Measurements from ENCODE around the gene SLC7A6. TPM values are rescaled to one million over a fixed set of nuclear protein-coding genes. Genes with fewer than 3 reads are reported as not detected.

SLC7A6 gene
- total RNA-seq: 10 to 100 TPM; 43.6 to 47.2 TPM
- 20.2 TPM for polyA plus RNA-seq (2013, experiment 1 of 2)
- 20.7 TPM for polyA plus RNA-seq (2013, experiment 2 of 2)
- long read RNA-seq, experiment 1, full-length matches to known transcripts: 2 of 15 reads
- long read RNA-seq, experiment 1, partial matches to known transcripts: 2 of 15 reads
- long read RNA-seq, experiment 1, other reads (novel, unspliced or antisense): 11 of 15 reads
- long read RNA-seq, experiment 2, full-length matches to known transcripts: 10 of 74 reads
- long read RNA-seq, experiment 2, partial matches to known transcripts: 7 of 74 reads
- long read RNA-seq, experiment 2, other reads (novel, unspliced or antisense): 57 of 74 reads
- long read RNA-seq, experiment 3, partial matches to known transcripts: 5 of 22 reads
- long read RNA-seq, experiment 3, other reads (novel, unspliced or antisense): 17 of 22 reads
- long read RNA-seq, experiment 4, partial matches to known transcripts: 4 of 19 reads
- long read RNA-seq, experiment 4, other reads (novel, unspliced or antisense): 15 of 19 reads

DNA sequence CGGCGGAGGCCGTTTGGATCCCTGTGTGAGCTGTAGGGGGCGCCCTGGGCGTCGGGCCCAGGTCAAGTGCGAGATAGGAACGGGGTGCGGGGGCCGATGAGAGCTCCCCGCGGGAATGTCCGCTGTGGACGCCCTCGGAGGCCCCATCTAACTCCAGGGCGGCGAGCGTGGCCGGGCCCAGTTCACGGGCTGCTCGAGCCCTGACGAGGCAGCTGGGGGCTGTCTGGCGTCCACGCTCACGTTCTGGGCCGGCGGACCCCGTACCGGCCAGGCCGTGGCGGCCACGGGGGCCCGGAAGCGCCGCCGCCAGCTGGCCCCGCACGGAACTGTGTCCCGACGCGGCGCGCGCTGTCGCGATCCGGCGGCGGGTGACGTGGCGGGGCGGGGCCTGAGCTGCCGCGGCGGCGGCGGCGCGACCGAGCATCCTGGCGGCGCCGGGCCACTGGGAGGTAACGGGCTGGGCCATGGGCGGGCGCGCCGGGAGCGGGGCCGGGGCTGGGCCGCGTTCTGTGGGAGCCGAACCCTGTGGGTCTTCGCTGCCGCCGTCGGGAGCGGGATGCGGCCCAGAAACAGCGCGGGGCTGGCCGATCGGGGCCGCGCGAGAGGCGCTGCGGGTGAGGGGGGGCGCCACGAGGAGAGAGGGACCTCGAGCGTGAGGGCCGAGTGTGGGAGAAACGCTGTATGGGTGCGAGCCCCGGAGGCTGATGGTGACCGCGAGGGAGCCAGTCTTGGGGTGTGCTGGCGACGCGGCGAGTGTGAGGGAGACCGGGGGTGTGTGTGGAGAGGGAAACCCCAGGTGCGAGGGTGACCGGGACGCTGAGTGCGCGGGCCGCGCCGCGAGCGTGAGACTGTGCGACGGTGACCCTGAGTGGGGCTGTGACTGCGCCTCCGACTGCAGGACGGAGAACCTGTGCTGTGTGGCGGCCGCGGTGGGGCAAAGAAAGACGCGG is at the start of gene SLC7A6:
Gene SLC7A6 (plus strand): TSS at position 399 of the 950 bp plus-strand sequence. CDS start 10,201 bp downstream, outside the sequence.
- WGBS, 2 experiments (ENCODE audit: insufficient coverage in 1 of 2, insufficient read length in 1 of 2): 0% methylated on average over 43 to 123 of the region's 123 CpGs
- Histone ChIP-seq H3K36me3 (ENCODE audit: control insufficient read depth, insufficient read depth, low read length) (peaks cover 3% of the 10 kb centered on the region), H3K9ac (ENCODE audit: extremely low read depth, low read length, poor library complexity, severe bottlenecking) (peak within 1 kb of the TSS; percentile 97), H3K4me3 (ENCODE audit: low read length) (peak within 1 kb of the TSS; percentile 80), H3K27me3 (ENCODE audit: control insufficient read depth, insufficient read depth, low read length, poor library complexity, severe bottlenecking) (no peaks in the 10 kb centered on the region), H3K9me3 (ENCODE audit: control insufficient read depth, low read length) (no peaks in the 10 kb centered on the region), H3K4me1 (ENCODE audit: control insufficient read depth, insufficient read depth, low read length) (peaks cover 9% of the 10 kb centered on the region), H3K27ac (ENCODE audit: low read depth, low read length) (peak within 1 kb of the TSS; percentile 69)
- TF ChIP-seq, protein P1, sequence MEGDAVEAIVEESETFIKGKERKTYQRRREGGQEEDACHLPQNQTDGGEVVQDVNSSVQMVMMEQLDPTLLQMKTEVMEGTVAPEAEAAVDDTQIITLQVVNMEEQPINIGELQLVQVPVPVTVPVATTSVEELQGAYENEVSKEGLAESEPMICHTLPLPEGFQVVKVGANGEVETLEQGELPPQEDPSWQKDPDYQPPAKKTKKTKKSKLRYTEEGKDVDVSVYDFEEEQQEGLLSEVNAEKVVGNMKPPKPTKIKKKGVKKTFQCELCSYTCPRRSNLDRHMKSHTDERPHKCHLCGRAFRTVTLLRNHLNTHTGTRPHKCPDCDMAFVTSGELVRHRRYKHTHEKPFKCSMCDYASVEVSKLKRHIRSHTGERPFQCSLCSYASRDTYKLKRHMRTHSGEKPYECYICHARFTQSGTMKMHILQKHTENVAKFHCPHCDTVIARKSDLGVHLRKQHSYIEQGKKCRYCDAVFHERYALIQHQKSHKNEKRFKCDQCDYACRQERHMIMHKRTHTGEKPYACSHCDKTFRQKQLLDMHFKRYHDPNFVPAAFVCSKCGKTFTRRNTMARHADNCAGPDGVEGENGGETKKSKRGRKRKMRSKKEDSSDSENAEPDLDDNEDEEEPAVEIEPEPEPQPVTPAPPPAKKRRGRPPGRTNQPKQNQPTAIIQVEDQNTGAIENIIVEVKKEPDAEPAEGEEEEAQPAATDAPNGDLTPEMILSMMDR (conservative IDR thresholded peaks at IDR 0.05): peak; percentile 93
- Mint-ChIP-seq H3K36me3 (ENCODE audit: low read depth) (peaks cover 5% of the 10 kb centered on the region), H3K4me1 (peaks cover 30% of the 10 kb centered on the region), H3K9me3 (no peaks in the 10 kb centered on the region), H3K27ac (peak within 1 kb of the TSS; percentile 95), H3K4me3 (peak within 1 kb of the TSS; percentile 90), H3K27me3 (ENCODE audit: insufficient read depth) (peaks cover 2% of the 10 kb centered on the region)
- peak; percentile 91 for DNase-seq

DNA sequence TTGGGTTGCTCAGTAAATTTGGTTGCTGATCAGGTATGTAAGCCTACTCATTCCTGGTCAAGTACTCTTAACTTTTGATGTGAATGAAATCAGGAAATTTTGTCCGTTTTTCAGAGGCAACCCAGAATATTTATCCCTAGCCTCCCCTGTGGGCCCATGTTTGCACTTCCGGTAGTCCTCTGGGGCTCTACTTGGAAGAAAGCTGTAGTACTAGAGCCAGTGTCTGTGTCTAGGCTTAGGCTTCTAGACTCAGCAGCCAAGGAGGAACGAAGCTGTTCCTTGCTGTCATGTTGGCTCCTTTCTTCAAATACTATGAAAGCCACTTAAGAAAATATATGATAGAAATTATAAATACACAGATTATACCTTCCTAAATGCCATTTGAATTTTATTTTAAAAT is 49.6 kb upstream of the SLC7A6 start:
- H3K4me1 Mint-ChIP-seq: peaks cover 13% of the 10 kb centered on the region
- no peaks in the 10 kb centered on the region for H3K9me3 Mint-ChIP-seq

DNA sequence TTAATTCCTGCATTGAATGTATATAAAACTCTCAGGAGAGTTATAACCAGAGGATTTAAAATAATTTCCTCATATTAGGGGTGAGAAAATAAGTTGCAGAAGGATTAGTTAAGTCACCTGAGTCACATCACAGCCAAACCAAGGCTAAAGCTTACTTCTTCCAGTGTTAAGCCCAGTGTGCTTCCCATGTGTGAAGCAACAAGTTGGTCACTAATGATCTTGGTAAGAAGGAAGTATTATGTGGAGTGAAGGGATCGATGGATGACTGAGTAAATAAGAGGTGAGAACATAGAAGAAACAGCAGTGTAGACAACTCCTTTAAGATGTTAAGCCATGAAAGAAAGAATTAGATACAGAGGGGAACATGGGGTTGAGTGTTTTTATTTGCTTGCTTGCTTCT is 49.0 kb upstream of the SLC7A6 start:
- Mint-ChIP-seq H3K36me3 (ENCODE audit: low read depth) (peaks cover 5% of the 10 kb centered on the region), H3K4me1 (peaks cover 13% of the 10 kb centered on the region), H3K4me3 (no peak overlapping the region), H3K27me3 (ENCODE audit: insufficient read depth) (no peaks in the 10 kb centered on the region), H3K9me3 (no peaks in the 10 kb centered on the region), H3K27ac (no peak overlapping the region)
- H3K27me3 ChIP-seq (ENCODE audit: control insufficient read depth, insufficient read depth, low read length, poor library complexity, severe bottlenecking): no peaks in the 10 kb centered on the region
- WGBS, 2 experiments (ENCODE audit: insufficient coverage in 1 of 2, insufficient read length in 1 of 2): 89 to 100% methylated on average over 1 of the region's 1 CpG
- H3K4me1 ChIP-seq (ENCODE audit: control insufficient read depth, insufficient read depth, low read length): peaks cover 4% of the 10 kb centered on the region
- H3K27ac ChIP-seq (ENCODE audit: low read depth, low read length): no peak overlapping the region
- H3K9me3 ChIP-seq (ENCODE audit: control insufficient read depth, low read length): no peaks in the 10 kb centered on the region
- no peaks in the 10 kb centered on the region for H3K36me3 ChIP-seq (ENCODE audit: control insufficient read depth, insufficient read depth, low read length)
- DNase-seq: peak; percentile 5
- TF ChIP-seq, protein P1 (conservative IDR thresholded peaks at IDR 0.05): no peak
- H3K4me3 ChIP-seq (ENCODE audit: low read length): no peak overlapping the region
- H3K9ac ChIP-seq (ENCODE audit: extremely low read depth, low read length, poor library complexity, severe bottlenecking): no peak overlapping the region

More for the DNA sequence above, 49.6 kb upstream of the SLC7A6 start:
- no peaks in the 10 kb centered on the region for H3K9me3 ChIP-seq (ENCODE audit: control insufficient read depth, low read length)
- no peak overlapping the region for H3K9ac ChIP-seq (ENCODE audit: extremely low read depth, low read length, poor library complexity, severe bottlenecking)
- no peaks in the 10 kb centered on the region for H3K36me3 ChIP-seq (ENCODE audit: control insufficient read depth, insufficient read depth, low read length)
- H3K4me3 ChIP-seq (ENCODE audit: low read length): no peak overlapping the region
- no peak overlapping the region for H3K27ac ChIP-seq (ENCODE audit: low read depth, low read length)
- 95 to 100% methylated on average over 1 to 3 of the region's 3 CpGs for WGBS, 2 experiments (ENCODE audit: insufficient coverage in 1 of 2, insufficient read length in 1 of 2)
- H3K36me3 Mint-ChIP-seq (ENCODE audit: low read depth): peaks cover 5% of the 10 kb centered on the region
- no peak overlapping the region for H3K27ac Mint-ChIP-seq
- H3K4me3 Mint-ChIP-seq: no peak overlapping the region
- no peaks in the 10 kb centered on the region for H3K27me3 Mint-ChIP-seq (ENCODE audit: insufficient read depth)
- DNase-seq: no peak
- H3K4me1 ChIP-seq (ENCODE audit: control insufficient read depth, insufficient read depth, low read length): peaks cover 4% of the 10 kb centered on the region
- H3K27me3 ChIP-seq (ENCODE audit: control insufficient read depth, insufficient read depth, low read length, poor library complexity, severe bottlenecking): no peaks in the 10 kb centered on the region
- TF ChIP-seq, protein P1 (conservative IDR thresholded peaks at IDR 0.05): no peak
